Loucy (cell line): Measurements from ENCODE around the gene PLCH1.

Experiments
- H2AFZ ChIP-seq: fragments of 200-600 bp; sonication (generic); 2 replicates; pipeline ENCODE4 v1.6.0; 2016; ENCODE audit warnings: antibody characterized with exemption, mild to moderate bottlenecking, low read length, moderate library complexity
- H3F3A ChIP-seq: fragments of 200-600 bp; 2 replicates; pipeline ENCODE4 v1.6.0; 2016; ENCODE audit warnings: antibody characterized with exemption, low read depth, mild to moderate bottlenecking
- H3K27me3 ChIP-seq: fragments of 200-600 bp; sonication (generic); 2 replicates; pipeline ENCODE4 v1.6.1; 2014; ENCODE audit warnings: low read length, mild to moderate bottlenecking; ENCODE audit not compliant: insufficient read depth, poor library complexity, severe bottlenecking
- H3K36me3 ChIP-seq: fragments of 200-600 bp; sonication (generic); 2 replicates; pipeline ENCODE4 v1.6.1; 2016; ENCODE audit warnings: low read length; ENCODE audit not compliant: insufficient read depth
- H3K4me1 ChIP-seq: fragments of 200-600 bp; sonication (generic); 2 replicates; pipeline ENCODE4 v1.5.1; 2014; ENCODE audit warnings: low read length, mild to moderate bottlenecking; ENCODE audit not compliant: insufficient read depth, poor library complexity, severe bottlenecking
- H3K4me2 ChIP-seq: fragments of 200-600 bp; sonication (generic); 2 replicates; pipeline ENCODE4 v1.6.0; 2014; ENCODE audit warnings: antibody characterized with exemption, low read length, low read depth, mild to moderate bottlenecking; ENCODE audit not compliant: poor library complexity, severe bottlenecking
- H3K4me3 ChIP-seq: fragments of 200-600 bp; sonication (generic); 2 replicates; pipeline ENCODE4 v1.5.1; 2014; ENCODE audit warnings: low read length, mild to moderate bottlenecking, mixed read lengths; ENCODE audit not compliant: poor library complexity, severe bottlenecking
- H3K79me2 ChIP-seq: fragments of 200-600 bp; sonication (generic); 2 replicates; pipeline ENCODE4 v1.6.1; 2014; ENCODE audit warnings: low read length; ENCODE audit not compliant: insufficient read depth
- H3K9ac ChIP-seq: fragments of 200-600 bp; sonication (generic); 2 replicates; pipeline ENCODE4 v1.6.0; 2014; ENCODE audit warnings: mild to moderate bottlenecking, low read depth, low read length, moderate library complexity; ENCODE audit not compliant: poor library complexity, severe bottlenecking
- H3K9me2 ChIP-seq: fragments of 200-600 bp; sonication (generic); replicated peaks from 2 replicates; pipeline ENCODE4 v1.6.1; 2016; ENCODE audit warnings: low read depth, low read length, mixed read lengths
- H3K9me3 ChIP-seq: fragments of 200-600 bp; sonication (generic); 2 replicates; pipeline ENCODE4 v1.6.1; 2014; ENCODE audit warnings: mild to moderate bottlenecking, antibody characterized with exemption, low read length, low read depth; ENCODE audit not compliant: insufficient read depth
- H4K20me1 ChIP-seq: fragments of 200-600 bp; sonication (generic); 2 replicates; pipeline ENCODE4 v1.6.0; 2014; ENCODE audit warnings: antibody characterized with exemption, low read length, mild to moderate bottlenecking; ENCODE audit not compliant: insufficient read depth, poor library complexity, severe bottlenecking
- EZH2phosphoT487 ChIP-seq: fragments of 200-600 bp; IDR thresholded peaks from 2 replicates; pipeline ENCODE4 v1.6.1; 2018; ENCODE audit warnings: antibody characterized with exemption, mild to moderate bottlenecking, moderate library complexity, borderline replicate concordance
- TF ChIP-seq, protein P1 (sequence below): fragments of 200-600 bp; sonication (generic); conservative IDR thresholded peaks from 2 replicates; pipeline ENCODE4 v1.5.1; 2014; ENCODE audit warnings: mild to moderate bottlenecking, antibody characterized with exemption, low read length

PLCH1 gene

DNA sequence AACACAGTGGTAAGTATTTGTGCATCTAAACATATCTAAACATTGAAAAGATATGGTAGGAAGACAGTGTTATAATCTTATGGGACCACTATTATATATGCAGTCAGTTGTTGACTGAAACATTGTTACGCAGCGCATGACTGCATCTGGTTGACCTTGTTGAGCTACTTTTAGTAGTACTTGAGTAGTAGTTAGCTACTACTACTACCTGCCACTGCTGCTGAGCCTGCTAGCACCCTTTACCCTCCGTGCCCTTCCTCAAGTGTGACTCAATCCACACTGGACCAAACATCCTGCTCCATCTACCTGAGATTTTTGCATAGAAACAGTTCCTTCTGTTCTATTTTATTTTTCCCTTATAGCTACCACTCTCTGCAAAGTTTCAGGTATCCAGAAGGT lies 327.8 kb downstream of the PLCH1 start:
- H3K9ac ChIP-seq: no peak overlapping the region
- H3K9me2 ChIP-seq: no peaks in the 10 kb centered on the region
- no peaks in the 10 kb centered on the region for H3K9me3 ChIP-seq
- H3K79me2 ChIP-seq: no peaks in the 10 kb centered on the region
- H3K4me3 ChIP-seq: no peak overlapping the region
- no peaks in the 10 kb centered on the region for H3K27me3 ChIP-seq
- no peaks in the 10 kb centered on the region for H3K36me3 ChIP-seq
- no peak for TF ChIP-seq EZH2phosphoT487
- TF ChIP-seq, protein P1, sequence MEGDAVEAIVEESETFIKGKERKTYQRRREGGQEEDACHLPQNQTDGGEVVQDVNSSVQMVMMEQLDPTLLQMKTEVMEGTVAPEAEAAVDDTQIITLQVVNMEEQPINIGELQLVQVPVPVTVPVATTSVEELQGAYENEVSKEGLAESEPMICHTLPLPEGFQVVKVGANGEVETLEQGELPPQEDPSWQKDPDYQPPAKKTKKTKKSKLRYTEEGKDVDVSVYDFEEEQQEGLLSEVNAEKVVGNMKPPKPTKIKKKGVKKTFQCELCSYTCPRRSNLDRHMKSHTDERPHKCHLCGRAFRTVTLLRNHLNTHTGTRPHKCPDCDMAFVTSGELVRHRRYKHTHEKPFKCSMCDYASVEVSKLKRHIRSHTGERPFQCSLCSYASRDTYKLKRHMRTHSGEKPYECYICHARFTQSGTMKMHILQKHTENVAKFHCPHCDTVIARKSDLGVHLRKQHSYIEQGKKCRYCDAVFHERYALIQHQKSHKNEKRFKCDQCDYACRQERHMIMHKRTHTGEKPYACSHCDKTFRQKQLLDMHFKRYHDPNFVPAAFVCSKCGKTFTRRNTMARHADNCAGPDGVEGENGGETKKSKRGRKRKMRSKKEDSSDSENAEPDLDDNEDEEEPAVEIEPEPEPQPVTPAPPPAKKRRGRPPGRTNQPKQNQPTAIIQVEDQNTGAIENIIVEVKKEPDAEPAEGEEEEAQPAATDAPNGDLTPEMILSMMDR: no peak
- no peak overlapping the region for H2AFZ ChIP-seq
- no peak overlapping the region for H3K4me2 ChIP-seq
- no peaks in the 10 kb centered on the region for H3F3A ChIP-seq
- H3K4me1 ChIP-seq: peaks cover 11% of the 10 kb centered on the region
- H4K20me1 ChIP-seq: no peaks in the 10 kb centered on the region

DNA sequence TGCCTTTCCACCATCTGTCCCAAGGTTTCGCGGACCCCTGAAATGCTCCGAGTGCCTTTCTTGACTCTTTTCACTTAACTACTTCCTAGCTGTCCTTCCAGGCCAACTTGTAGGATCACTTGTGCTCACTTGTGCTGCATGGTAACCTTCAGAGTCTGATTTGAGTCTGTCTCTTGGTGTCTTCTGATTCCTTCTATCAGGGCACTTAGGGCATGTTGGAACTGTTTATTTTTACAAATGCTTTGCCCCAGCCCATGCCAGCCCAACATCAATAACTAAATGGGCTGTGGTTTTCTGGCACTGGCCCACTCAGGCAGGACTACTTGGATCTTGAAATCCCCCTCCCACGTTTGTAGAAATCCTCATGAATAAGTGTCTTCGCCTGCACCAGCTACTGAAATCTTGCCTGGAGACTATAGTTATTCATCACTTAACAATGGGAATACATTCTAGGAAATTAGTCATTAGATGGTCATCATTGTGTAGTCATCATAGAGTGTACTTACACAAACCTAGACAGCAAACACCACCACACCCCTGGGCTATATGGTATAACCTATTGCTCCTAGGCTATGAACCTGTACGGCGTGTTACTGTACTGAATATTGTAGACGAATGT lies 328.3 kb downstream of the PLCH1 start:
- Histone ChIP-seq H3K36me3 (no peaks in the 10 kb centered on the region), H3K9me2 (no peaks in the 10 kb centered on the region), H3K9ac (no peak overlapping the region), H3F3A (no peaks in the 10 kb centered on the region), H3K79me2 (no peaks in the 10 kb centered on the region), H2AFZ (no peak overlapping the region), H3K9me3 (no peaks in the 10 kb centered on the region), H3K4me3 (no peak overlapping the region), H3K4me2 (no peak overlapping the region), H3K4me1 (peaks cover 8% of the 10 kb centered on the region), H3K27me3 (no peaks in the 10 kb centered on the region), H4K20me1 (no peaks in the 10 kb centered on the region)
- TF ChIP-seq, protein P1: no peak
- no peak for TF ChIP-seq EZH2phosphoT487

DNA sequence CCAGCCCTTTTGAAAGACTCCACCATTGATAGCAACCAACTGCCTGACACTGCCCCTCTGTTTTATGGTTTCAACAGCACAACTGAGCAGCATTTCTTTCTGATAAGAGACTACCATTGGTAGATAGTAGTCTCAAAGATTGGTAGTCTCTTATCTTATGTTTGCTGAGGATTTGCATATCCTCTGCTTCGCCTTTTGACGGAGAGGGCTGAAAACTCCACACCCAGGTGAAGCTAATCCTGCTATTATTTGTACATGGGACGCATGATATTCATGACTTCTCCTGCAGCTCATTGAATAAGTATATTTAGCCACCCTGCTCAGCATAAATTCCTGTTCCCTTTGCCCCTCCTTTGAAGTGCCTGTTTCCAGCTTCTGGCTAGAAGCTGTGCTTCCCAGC lies 332.0 kb downstream of the PLCH1 start:
- H4K20me1 ChIP-seq: no peaks in the 10 kb centered on the region
- no peak overlapping the region for H3K4me2 ChIP-seq
- H3K36me3 ChIP-seq: no peaks in the 10 kb centered on the region

More for the DNA sequence above, 332.0 kb downstream of the PLCH1 start:
- Histone ChIP-seq H3K9ac (no peak overlapping the region), H3K9me2 (no peaks in the 10 kb centered on the region), H3F3A (no peaks in the 10 kb centered on the region), H3K27me3 (no peaks in the 10 kb centered on the region), H3K79me2 (no peaks in the 10 kb centered on the region), H3K4me3 (no peak overlapping the region), H3K9me3 (no peaks in the 10 kb centered on the region), H2AFZ (no peak overlapping the region), H3K4me1 (peaks cover 11% of the 10 kb centered on the region)
- TF ChIP-seq EZH2phosphoT487: no peak
- TF ChIP-seq, protein P1: no peak
